NCI-H2171 (cell line): ENCODE results near the gene KLHL22.
A peak's percentile ranks its signal among the peaks of the same experiment; 100 is the strongest.
"Not testable (repeated sequence)": the region's sequence is repeated elsewhere in the genome, so short reads cannot be mapped to it uniquely, and the experiment has no call there.

Experiments used
- DNase-seq: peaks from one replicate; lab custom pipeline; 2025; lab: John Stamatoyannopoulos, UW

KLHL22 gene

GRCh38 chr22:20504293-20504922 lies 8.8 kb upstream of the KLHL22 start:
- not testable (repeated sequence) for DNase-seq

- DNase-seq = no peak
Measured at GRCh38 chr22:20503816-20504215, 8.2 kb upstream of the KLHL22 start.

GRCh38 chr22:20499769-20500168 lies 4.2 kb upstream of the KLHL22 start:
- no peak for DNase-seq

GRCh38 chr22:20498913-20499312 lies 3.3 kb upstream of the KLHL22 start:
- DNase-seq = no peak

GRCh38 chr22:20497426-20497825 lies 1.8 kb upstream of the KLHL22 start:
- no peak for DNase-seq

- DNase-seq = peak; percentile 88
Measured at GRCh38 chr22:20495861-20496681, 476 bp upstream of the KLHL22 start.

- no peak for DNase-seq
Measured at GRCh38 chr22:20491346-20491745, 4.2 kb downstream of the KLHL22 start.

- no peak for DNase-seq
Measured at GRCh38 chr22:20490941-20491307, 4.7 kb downstream of the KLHL22 start.

- no peak for DNase-seq
Measured at GRCh38 chr22:20490183-20490940, 5.2 kb downstream of the KLHL22 start.

- no peak for DNase-seq
Measured at GRCh38 chr22:20488946-20489345, 6.6 kb downstream of the KLHL22 start.

- DNase-seq = no peak
Measured at GRCh38 chr22:20487715-20488114, 7.9 kb downstream of the KLHL22 start.

- DNase-seq = no peak
Measured at GRCh38 chr22:20486229-20486628, 9.4 kb downstream of the KLHL22 start.

GRCh38 chr22:20484948-20485683 lies 10.5 kb downstream of the KLHL22 start:
- no peak for DNase-seq

GRCh38 chr22:20483771-20484170 lies 11.8 kb downstream of the KLHL22 start:
- no peak for DNase-seq

- DNase-seq = not testable (repeated sequence)
Measured at GRCh38 chr22:20483143-20483506, 12.5 kb downstream of the KLHL22 start.

- DNase-seq = no peak
Measured at GRCh38 chr22:20479612-20480196, 15.9 kb downstream of the KLHL22 start.

- DNase-seq = not testable (repeated sequence)
Measured at GRCh38 chr22:20478059-20478458, 17.5 kb downstream of the KLHL22 start.

- not testable (repeated sequence) for DNase-seq
Measured at GRCh38 chr22:20475569-20475968, 20.0 kb downstream of the KLHL22 start.

GRCh38 chr22:20475115-20475436 lies 20.5 kb downstream of the KLHL22 start:
- DNase-seq = no peak

GRCh38 chr22:20472629-20473442 lies 22.8 kb downstream of the KLHL22 start:
- no peak for DNase-seq
